Measurements from ENCODE around the gene RFX1.
"Not testable (repeated sequence)": the region's sequence is repeated elsewhere in the genome, so short reads cannot be mapped to it uniquely, and the experiment has no call there.

Gene RFX1

GRCh38 chr19:14042659-14043608, 36.8 kb upstream of the RFX1 start:
- H3K4me3 ChIP-seq (ENCODE audit: low read depth in 1 of 2, low read length in 1 of 2); H3K27me3 ChIP-seq; H3K4me1 ChIP-seq (ENCODE audit: control insufficient read depth in 1 of 2, insufficient read depth in 1 of 2, low read depth in 1 of 2, low read length in 1 of 2); H3K36me3 ChIP-seq; H3K9me3 ChIP-seq: not testable (repeated sequence)
- peak overlapping the region; percentile 36 for H3K27ac ChIP-seq
- TF ChIP-seq CTCF (IDR thresholded peaks at IDR 0.05) = peak; percentile 17

- Histone ChIP-seq H3K36me3 (no peaks in the 10 kb centered on the region), H3K27ac (no peak overlapping the region), H3K27me3 (no peaks in the 10 kb centered on the region), H3K4me3 (ENCODE audit: low read depth in 1 of 2, low read length in 1 of 2) (no peak overlapping the region), H3K4me1 (ENCODE audit: control insufficient read depth in 1 of 2, insufficient read depth in 1 of 2, low read depth in 1 of 2, low read length in 1 of 2) (peaks cover 0 to 6% of the 10 kb centered on the region in 2 experiments), H3K9me3 (no peaks in the 10 kb centered on the region)
- no peak for TF ChIP-seq CTCF (IDR thresholded peaks at IDR 0.05)
Measured at GRCh38 chr19:14039181-14039580, 33.1 kb upstream of the RFX1 start.

GRCh38 chr19:14035706-14036105, 29.6 kb upstream of the RFX1 start:
- TF ChIP-seq CTCF (IDR thresholded peaks at IDR 0.05) = no peak
- Histone ChIP-seq H3K9me3 (no peaks in the 10 kb centered on the region), H3K36me3 (no peaks in the 10 kb centered on the region)

GRCh38 chr19:14035159-14035558, 29.0 kb upstream of the RFX1 start:
- not testable (repeated sequence) for H3K4me3 ChIP-seq (ENCODE audit: low read depth in 1 of 2, low read length in 1 of 2)
- Histone ChIP-seq H3K27me3 (peaks cover 29% of the 10 kb centered on the region), H3K4me1 (ENCODE audit: control insufficient read depth in 1 of 2, insufficient read depth in 1 of 2, low read depth in 1 of 2, low read length in 1 of 2) (peaks cover 11 to 12% of the 10 kb centered on the region in 2 experiments)

More at GRCh38 chr19:14035706-14036105, 29.6 kb upstream of the RFX1 start:
- H3K27me3 ChIP-seq = peaks cover 23% of the 10 kb centered on the region
- H3K4me3 ChIP-seq (ENCODE audit: low read depth in 1 of 2, low read length in 1 of 2) = no peak overlapping the region
- no peak overlapping the region for H3K27ac ChIP-seq
- H3K4me1 ChIP-seq (ENCODE audit: control insufficient read depth in 1 of 2, insufficient read depth in 1 of 2, low read depth in 1 of 2, low read length in 1 of 2) = peaks cover 11 to 12% of the 10 kb centered on the region in 2 experiments

GRCh38 chr19:14033946-14034345, 27.8 kb upstream of the RFX1 start:
- H3K27me3 ChIP-seq = peaks cover 41% of the 10 kb centered on the region
- no peak for TF ChIP-seq CTCF (IDR thresholded peaks at IDR 0.05)
- no peak overlapping the region for H3K4me3 ChIP-seq (ENCODE audit: low read depth in 1 of 2, low read length in 1 of 2)
- no peak overlapping the region for H3K27ac ChIP-seq
- H3K36me3 ChIP-seq = no peaks in the 10 kb centered on the region
- H3K4me1 ChIP-seq (ENCODE audit: control insufficient read depth in 1 of 2, insufficient read depth in 1 of 2, low read depth in 1 of 2, low read length in 1 of 2) = peaks cover 11 to 12% of the 10 kb centered on the region in 2 experiments
- H3K9me3 ChIP-seq = no peaks in the 10 kb centered on the region

More at GRCh38 chr19:14035159-14035558, 29.0 kb upstream of the RFX1 start:
- H3K36me3 ChIP-seq, H3K27ac ChIP-seq, H3K9me3 ChIP-seq: not testable (repeated sequence)
